Mammary epithelial cell (primary cell): ENCODE measurements around the gene OR2AG2.

Experiments
- CTCF ChIP-seq, 2 donors: IDR thresholded peaks in 1 of 2; conservative IDR thresholded peaks in 1 of 2; 2 replicates each; pipeline ENCODE4 v1.5.1; 2011 to 2012; ENCODE audit warnings: inconsistent platforms in 2 of 2, low read length in 2 of 2, mild to moderate bottlenecking in 2 of 2, control low read depth in 1 of 2, low read depth in 1 of 2; ENCODE audit not compliant: insufficient read depth in 1 of 2; ENCODE audit errors: extremely low read depth in 1 of 2
- EZH2 ChIP-seq: IDR thresholded peaks from 2 replicates; pipeline ENCODE4 v1.6.1; 2012; ENCODE audit warnings: low read length, inconsistent platforms, borderline replicate concordance

- no peak for TF ChIP-seq EZH2
- TF ChIP-seq CTCF (conservative IDR thresholded peaks at IDR 0.05 in 1 of 2, IDR thresholded peaks at IDR 0.05 in 1 of 2; ENCODE audit: extremely low read depth in 1 of 2, insufficient read depth in 1 of 2, low read depth in 1 of 2, low read length in 2 of 2), result no peak
Observed at GRCh38 chr11:6780829-6781228, 9.1 kb upstream of the OR2AG2 start.
